ENCODE measurements around the gene GSTP1.

Gene GSTP1

GRCh38 chr11:67606492-67607295, 23.1 kb downstream of the GSTP1 start, which contains the start of gene NDUFV1:
TSS of gene NDUFV1 (plus strand) at chr11:67606936. CDS start at chr11:67607005, 69 bp downstream.
- Histone ChIP-seq H4K20me1 (ENCODE audit: control insufficient read depth, insufficient read depth, low read depth, low read length) (no peaks in the 10 kb centered on the region), H3K27me3 (ENCODE audit: control insufficient read depth, low read length) (no peaks in the 10 kb centered on the region), H3K27ac (ENCODE audit: low read depth, low read length) (no peak within 1 kb of the TSS), H3K79me2 (ENCODE audit: control insufficient read depth, low read length) (peaks cover 25% of the 10 kb centered on the region), H3K4me3 (ENCODE audit: low read length) (peak within 1 kb of the TSS; percentile 88), H3F3A (ENCODE audit: control insufficient read depth, insufficient read depth) (no peaks in the 10 kb centered on the region), H3K4me1 (ENCODE audit: control insufficient read depth, low read length) (peaks cover 24% of the 10 kb centered on the region), H3K36me3 (ENCODE audit: control insufficient read depth, low read length) (peaks cover 33% of the 10 kb centered on the region), H3K9me3 (ENCODE audit: control insufficient read depth, insufficient read depth, low read length) (no peaks in the 10 kb centered on the region), H3K4me2 (ENCODE audit: low read length) (peak within 1 kb of the TSS; percentile 87), H3K9me2 (replicated peaks; ENCODE audit: control insufficient read depth, low read length) (no peaks in the 10 kb centered on the region)
- TF ChIP-seq EZH2phosphoT487 (IDR thresholded peaks at IDR 0.05; ENCODE audit: borderline replicate concordance, low read length) (no peak), CTCF (IDR thresholded peaks at IDR 0.05; ENCODE audit: low read depth, low read length, poor library complexity, severe bottlenecking) (peak; percentile 59)

DNA sequence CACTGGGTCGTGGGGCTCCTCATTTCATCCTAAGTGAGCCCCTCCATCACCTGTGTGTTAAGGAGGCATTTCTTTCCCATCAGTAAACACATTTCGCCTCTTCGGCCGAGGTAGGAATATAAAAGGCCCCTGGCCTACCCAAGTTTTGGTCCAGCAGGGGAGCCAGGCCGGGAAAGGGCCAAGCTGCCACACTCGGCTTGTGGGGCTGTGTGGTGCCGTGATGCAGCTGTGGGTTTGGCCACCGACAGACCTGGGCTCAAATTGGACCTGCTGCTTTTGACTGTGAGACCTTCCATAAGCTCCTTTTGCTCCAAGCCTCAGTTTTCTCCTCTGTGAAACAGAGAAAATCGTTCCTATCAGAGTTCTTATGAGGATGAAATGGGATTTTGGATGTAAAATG, 23.9 kb downstream of the GSTP1 start:
- Histone ChIP-seq H3K79me2 (ENCODE audit: control insufficient read depth, low read length) (peaks cover 25% of the 10 kb centered on the region), H3K4me1 (ENCODE audit: control insufficient read depth, low read length) (peaks cover 22% of the 10 kb centered on the region), H3K4me3 (ENCODE audit: low read length) (peak overlapping the region; percentile 88), H3K27ac (ENCODE audit: low read depth, low read length) (no peak overlapping the region), H3K9me2 (replicated peaks; ENCODE audit: control insufficient read depth, low read length) (no peaks in the 10 kb centered on the region), H3K27me3 (ENCODE audit: control insufficient read depth, low read length) (no peaks in the 10 kb centered on the region), H3K4me2 (ENCODE audit: low read length) (peak overlapping the region; percentile 87), H3K36me3 (ENCODE audit: control insufficient read depth, low read length) (peaks cover 41% of the 10 kb centered on the region), H3F3A (ENCODE audit: control insufficient read depth, insufficient read depth) (no peaks in the 10 kb centered on the region), H4K20me1 (ENCODE audit: control insufficient read depth, insufficient read depth, low read depth, low read length) (no peaks in the 10 kb centered on the region), H3K9me3 (ENCODE audit: control insufficient read depth, insufficient read depth, low read length) (no peaks in the 10 kb centered on the region)
- TF ChIP-seq CTCF (IDR thresholded peaks at IDR 0.05; ENCODE audit: low read depth, low read length, poor library complexity, severe bottlenecking) (no peak), EZH2phosphoT487 (IDR thresholded peaks at IDR 0.05; ENCODE audit: borderline replicate concordance, low read length) (no peak)

DNA sequence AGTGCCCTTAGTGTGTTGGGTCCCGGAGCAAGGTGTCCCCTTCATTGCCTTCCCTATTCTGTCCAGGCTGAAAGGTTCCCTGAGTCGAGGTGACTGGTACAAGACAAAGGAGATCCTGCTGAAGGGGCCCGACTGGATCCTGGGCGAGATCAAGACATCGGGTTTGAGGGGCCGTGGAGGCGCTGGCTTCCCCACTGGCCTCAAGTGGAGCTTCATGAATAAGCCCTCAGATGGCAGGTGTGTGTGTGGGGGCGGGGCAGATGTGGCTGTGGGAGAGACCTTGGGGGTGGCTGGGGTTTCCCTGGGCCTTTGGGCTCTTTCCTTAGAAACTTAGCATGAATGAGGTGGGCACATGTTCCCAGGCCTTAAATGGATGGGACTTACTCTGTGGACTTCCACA, 24.9 kb downstream of the GSTP1 start:
- no peak overlapping the region for H3K27ac ChIP-seq (ENCODE audit: low read depth, low read length)
- H3K4me3 ChIP-seq (ENCODE audit: low read length) = no peak overlapping the region
- H3F3A ChIP-seq (ENCODE audit: control insufficient read depth, insufficient read depth) = no peaks in the 10 kb centered on the region; the same call in 1 of the 2 replicates
- peaks cover 30% of the 10 kb centered on the region for H3K4me1 ChIP-seq (ENCODE audit: control insufficient read depth, low read length)
- no peak for TF ChIP-seq CTCF (IDR thresholded peaks at IDR 0.05; ENCODE audit: low read depth, low read length, poor library complexity, severe bottlenecking)
- no peak for TF ChIP-seq EZH2phosphoT487 (IDR thresholded peaks at IDR 0.05; ENCODE audit: borderline replicate concordance, low read length)
- H3K27me3 ChIP-seq (ENCODE audit: control insufficient read depth, low read length) = no peaks in the 10 kb centered on the region
- no peaks in the 10 kb centered on the region for H3K9me3 ChIP-seq (ENCODE audit: control insufficient read depth, insufficient read depth, low read length)
- no peaks in the 10 kb centered on the region for H3K9me2 ChIP-seq (replicated peaks; ENCODE audit: control insufficient read depth, low read length)
- H3K36me3 ChIP-seq (ENCODE audit: control insufficient read depth, low read length) = peaks cover 50% of the 10 kb centered on the region
- H3K79me2 ChIP-seq (ENCODE audit: control insufficient read depth, low read length) = peaks cover 25% of the 10 kb centered on the region
- H3K4me2 ChIP-seq (ENCODE audit: low read length) = no peak overlapping the region; the same call in 1 of the 2 replicates
- no peaks in the 10 kb centered on the region for H4K20me1 ChIP-seq (ENCODE audit: control insufficient read depth, insufficient read depth, low read depth, low read length)
